ENCODE results near the gene CCDC17. TPM values are rescaled to one million over a fixed set of nuclear protein-coding genes. Genes with fewer than 3 reads are reported as not detected.

Gene CCDC17
- total and polyA plus RNA-seq, 2 of the 8 experiments (the other 6 are each of a cell fraction or from before 2014, with no cell fraction given) = 0.95 to 2.0 TPM

- TF ChIP-seq, protein P1, sequence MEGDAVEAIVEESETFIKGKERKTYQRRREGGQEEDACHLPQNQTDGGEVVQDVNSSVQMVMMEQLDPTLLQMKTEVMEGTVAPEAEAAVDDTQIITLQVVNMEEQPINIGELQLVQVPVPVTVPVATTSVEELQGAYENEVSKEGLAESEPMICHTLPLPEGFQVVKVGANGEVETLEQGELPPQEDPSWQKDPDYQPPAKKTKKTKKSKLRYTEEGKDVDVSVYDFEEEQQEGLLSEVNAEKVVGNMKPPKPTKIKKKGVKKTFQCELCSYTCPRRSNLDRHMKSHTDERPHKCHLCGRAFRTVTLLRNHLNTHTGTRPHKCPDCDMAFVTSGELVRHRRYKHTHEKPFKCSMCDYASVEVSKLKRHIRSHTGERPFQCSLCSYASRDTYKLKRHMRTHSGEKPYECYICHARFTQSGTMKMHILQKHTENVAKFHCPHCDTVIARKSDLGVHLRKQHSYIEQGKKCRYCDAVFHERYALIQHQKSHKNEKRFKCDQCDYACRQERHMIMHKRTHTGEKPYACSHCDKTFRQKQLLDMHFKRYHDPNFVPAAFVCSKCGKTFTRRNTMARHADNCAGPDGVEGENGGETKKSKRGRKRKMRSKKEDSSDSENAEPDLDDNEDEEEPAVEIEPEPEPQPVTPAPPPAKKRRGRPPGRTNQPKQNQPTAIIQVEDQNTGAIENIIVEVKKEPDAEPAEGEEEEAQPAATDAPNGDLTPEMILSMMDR (IDR thresholded peaks at IDR 0.05; ENCODE audit: control extremely low read depth in 1 of 3, insufficient read depth in 1 of 3, low read depth in 1 of 3, low read length in 3 of 3) = no peak
- TF ChIP-seq SP1 (IDR thresholded peaks at IDR 0.05; ENCODE audit: low read depth, low read length) (no peak), ZNF274 (IDR thresholded peaks at IDR 0.05; ENCODE audit: borderline replicate concordance, extremely low read depth, low read length) (no peak), FOSL1 (IDR thresholded peaks at IDR 0.05; ENCODE audit: insufficient read depth, low read depth, low read length) (no peak), CTBP2 (IDR thresholded peaks at IDR 0.05; ENCODE audit: borderline replicate concordance, insufficient read depth, insufficient read length, low read length) (no peak), RXRA (IDR thresholded peaks at IDR 0.05; ENCODE audit: insufficient read depth, low read depth, low read length) (no peak), CHD2 (IDR thresholded peaks at IDR 0.05; ENCODE audit: low read length) (no peak), TAF7 (optimal IDR thresholded peaks at IDR 0.05; ENCODE audit: borderline replicate concordance, low read depth, low read length) (no peak), SAP30 (IDR thresholded peaks at IDR 0.05; ENCODE audit: insufficient read depth, insufficient replicate concordance, low read length) (no peak)
Measured at GRCh38 chr1:45585496-45586075, 38.3 kb downstream of the CCDC17 start (continued).
